HCT116 (cell line): ENCODE data around the gene DNM1L. TPM values are rescaled to one million over a fixed set of nuclear protein-coding genes. Genes with fewer than 3 reads are reported as not detected.

Source experiments
- ATAC-seq: fragments of 200-7000 bp; cut with Tn5 transposase; 2 replicates; pipeline ENCODE4 v1.9.1; 2020; ENCODE audit warnings: mild to moderate bottlenecking, moderate library complexity
- BruUV-seq: library from RNA; stranded (reverse); fragments of 400-500 nt; replicated peaks from 2 replicates; lab custom pipeline; 2021; lab: Mats Ljungman, UMichigan
- CTCF ChIA-PET: fragments of 300-600 bp; sonication (Branson Sonifier 250); formaldehyde crosslinking; loops from one replicate; lab custom pipeline; 2021; ENCODE audit warnings: antibody characterized with exemption; lab: Charles Lee
- POLR2A ChIA-PET: fragments of 300-600, 350-600 bp; sonication (Branson Sonifier 250); formaldehyde crosslinking; loops from one replicate; lab custom pipeline; 2021; ENCODE audit warnings: antibody characterized with exemption; lab: Charles Lee
- RAD21 ChIA-PET, 2 experiments: fragments of 300-600 bp; sonication (Branson Sonifier 250); formaldehyde crosslinking; loops; one replicate each; lab custom pipeline; 2023; ENCODE audit warnings: low total read pairs in 2 of 2; ENCODE audit not compliant: uncharacterized antibody in 2 of 2, unreplicated experiment in 2 of 2, low non-redundant PET in 1 of 2; lab: Charles Lee
- DNase-seq: peaks from one replicate; pipeline ENCODE4 v3.0.0-alpha.2; 2010; ENCODE audit warnings: low read depth, low spot score
- H2AFZ ChIP-seq: fragments of 200-600 bp; shearing (Covaris generic), sonication (generic); 2 replicates; pipeline ENCODE4 v1.6.1; 2017; ENCODE audit warnings: low read depth, mixed run types, mixed read lengths, antibody characterized with exemption, low read length; ENCODE audit not compliant: poor library complexity, severe bottlenecking
- H3K27ac ChIP-seq: 2 replicates; pipeline ENCODE4 v1.5.1; 2012; ENCODE audit warnings: low read depth, low read length
- H3K27me3 ChIP-seq: fragments of 200-600 bp; sonication (generic); 2 replicates; pipeline ENCODE4 v1.6.1; 2016; ENCODE audit warnings: mixed run types, low read length, mixed read lengths; ENCODE audit not compliant: insufficient read depth
- H3K36me3 ChIP-seq, 2 experiments: fragments of 200-500 bp in 1 of 2; fragments of 200-600 bp in 1 of 2; sonication (Bioruptor generic) in 1 of 2; sonication (generic) in 1 of 2; 2 replicates each; pipeline versions ENCODE4 v1.5.1 to v1.6.1; 2014 to 2016; ENCODE audit warnings: low read length in 2 of 2, inconsistent platforms in 1 of 2, mixed read lengths in 1 of 2, mixed run types in 1 of 2; ENCODE audit not compliant: insufficient read depth in 2 of 2, control insufficient read depth in 1 of 2
- H3K4me1 ChIP-seq, 2 experiments: fragments of 200-600 bp in 1 of 2; sonication (generic) in 1 of 2; 2 replicates each; pipeline versions ENCODE4 v1.5.1 to v1.6.1; 2012 to 2017; ENCODE audit warnings: low read length in 2 of 2, inconsistent platforms in 1 of 2, mild to moderate bottlenecking in 1 of 2, mixed read lengths in 1 of 2, mixed run types in 1 of 2, moderate library complexity in 1 of 2; ENCODE audit not compliant: insufficient read depth in 2 of 2, control insufficient read depth in 1 of 2
- H3K4me2 ChIP-seq: fragments of 200-600 bp; sonication (generic); 2 replicates; pipeline ENCODE4 v1.6.1; 2017; ENCODE audit warnings: mixed run types, low read length, mixed read lengths
- H3K4me3 ChIP-seq, 2 experiments: fragments of 200-600 bp in 1 of 2; sonication (generic) in 1 of 2; replicated peaks in 1 of 2; 2 replicates each; pipeline ENCODE4 v1.5.1; 2011 to 2016; ENCODE audit warnings: low read length in 2 of 2, control low read depth in 1 of 2, low read depth in 1 of 2, mild to moderate bottlenecking in 1 of 2, mixed read lengths in 1 of 2, mixed run types in 1 of 2
- H3K79me2 ChIP-seq: fragments of 200-600 bp; sonication (generic); 2 replicates; pipeline ENCODE4 v1.6.1; 2017; ENCODE audit warnings: mild to moderate bottlenecking, mixed run types, low read length, moderate library complexity, mixed read lengths; ENCODE audit not compliant: insufficient read depth
- H3K9ac ChIP-seq: fragments of 200-600 bp; sonication (generic); 2 replicates; pipeline ENCODE4 v1.6.1; 2016; ENCODE audit warnings: low read length, mixed read lengths
- H3K9me2 ChIP-seq: fragments of 200-600 bp; sonication (generic), shearing (Covaris generic); 2 replicates; pipeline ENCODE4 v1.6.1; 2017; ENCODE audit warnings: mixed run types, mild to moderate bottlenecking, moderate library complexity; ENCODE audit not compliant: insufficient read depth
- H3K9me3 ChIP-seq, 2 experiments: fragments of 200-500 bp in 1 of 2; fragments of 200-600 bp in 1 of 2; sonication (Bioruptor generic) in 1 of 2; sonication (generic) in 1 of 2; 2 replicates each; pipeline ENCODE4 v1.6.1; 2014 to 2017; ENCODE audit warnings: low read length in 2 of 2, mixed read lengths in 2 of 2, inconsistent platforms in 1 of 2, low read depth in 1 of 2, mild to moderate bottlenecking in 1 of 2, mixed run types in 1 of 2, moderate library complexity in 1 of 2; ENCODE audit not compliant: control insufficient read depth in 1 of 2, insufficient read depth in 1 of 2
- H4K20me1 ChIP-seq: fragments of 200-600 bp; sonication (generic), shearing (Covaris generic); 2 replicates; pipeline ENCODE4 v1.6.1; 2017; ENCODE audit warnings: mixed run types, mild to moderate bottlenecking, moderate library complexity; ENCODE audit not compliant: insufficient read depth
- EGR1 ChIP-seq: IDR thresholded peaks from 2 replicates; pipeline ENCODE4 v1.6.1; 2012; ENCODE audit warnings: low read depth
- RAD21 ChIP-seq: IDR thresholded peaks from 2 replicates; pipeline ENCODE4 v1.6.1; 2012; ENCODE audit warnings: low read depth, mild to moderate bottlenecking
- YY1 ChIP-seq: IDR thresholded peaks from 2 replicates; pipeline ENCODE4 v1.6.1; 2011; ENCODE audit warnings: low read length, low read depth, moderate library complexity, mild to moderate bottlenecking; ENCODE audit not compliant: insufficient replicate concordance; ENCODE audit errors: extremely low read depth
- ZBTB33 ChIP-seq: IDR thresholded peaks from 2 replicates; pipeline ENCODE4 v1.6.1; 2011; ENCODE audit warnings: mild to moderate bottlenecking, low read length, moderate library complexity; ENCODE audit not compliant: insufficient replicate concordance; ENCODE audit errors: extremely low read depth
- intact Hi-C: fragments of 100-400 bp; cut with micrococcal nuclease; formaldehyde crosslinking; loops from 2 replicates; pipeline ENCODE4 v1.10.0; 2022
- total RNA-seq: library from RNA; stranded (reverse); gene quantifications from one replicate; pipeline ENCODE4 v1.2.1, GENCODE V29; 2021; ENCODE audit not compliant: unreplicated experiment
- TF ChIP-seq, protein P1 (sequence below): IDR thresholded peaks from 2 replicates; pipeline ENCODE4 v1.6.1; 2012; ENCODE audit warnings: low read depth

Gene DNM1L
- total RNA-seq, 1 experiment from 2014 or later = 69.7 TPM

DNA sequence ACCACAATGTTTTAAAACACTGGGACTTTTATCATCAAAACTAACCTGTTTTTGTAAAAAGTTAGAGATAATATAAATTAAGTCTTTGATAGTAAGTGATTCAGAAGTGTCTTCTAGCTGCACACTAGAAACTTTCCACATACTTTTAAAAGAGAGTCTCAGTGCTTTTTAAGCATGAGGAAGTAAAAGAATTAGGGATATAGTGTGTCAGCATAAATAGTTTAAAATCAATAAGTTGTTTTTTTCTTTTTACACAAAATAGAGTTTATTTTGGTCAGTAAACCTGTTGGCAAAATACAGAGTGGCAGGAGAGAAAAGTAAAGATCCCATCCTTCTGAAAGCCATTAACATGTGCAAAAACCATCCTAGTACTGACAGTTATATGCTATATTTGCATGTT is 1.7 kb downstream of the DNM1L start:
- no peak for ATAC-seq
- CTCF ChIA-PET = no interaction called here
- TF ChIP-seq EGR1 (no peak), RAD21 (no peak), ZBTB33 (no peak), YY1 (no peak)
- TF ChIP-seq, protein P1, sequence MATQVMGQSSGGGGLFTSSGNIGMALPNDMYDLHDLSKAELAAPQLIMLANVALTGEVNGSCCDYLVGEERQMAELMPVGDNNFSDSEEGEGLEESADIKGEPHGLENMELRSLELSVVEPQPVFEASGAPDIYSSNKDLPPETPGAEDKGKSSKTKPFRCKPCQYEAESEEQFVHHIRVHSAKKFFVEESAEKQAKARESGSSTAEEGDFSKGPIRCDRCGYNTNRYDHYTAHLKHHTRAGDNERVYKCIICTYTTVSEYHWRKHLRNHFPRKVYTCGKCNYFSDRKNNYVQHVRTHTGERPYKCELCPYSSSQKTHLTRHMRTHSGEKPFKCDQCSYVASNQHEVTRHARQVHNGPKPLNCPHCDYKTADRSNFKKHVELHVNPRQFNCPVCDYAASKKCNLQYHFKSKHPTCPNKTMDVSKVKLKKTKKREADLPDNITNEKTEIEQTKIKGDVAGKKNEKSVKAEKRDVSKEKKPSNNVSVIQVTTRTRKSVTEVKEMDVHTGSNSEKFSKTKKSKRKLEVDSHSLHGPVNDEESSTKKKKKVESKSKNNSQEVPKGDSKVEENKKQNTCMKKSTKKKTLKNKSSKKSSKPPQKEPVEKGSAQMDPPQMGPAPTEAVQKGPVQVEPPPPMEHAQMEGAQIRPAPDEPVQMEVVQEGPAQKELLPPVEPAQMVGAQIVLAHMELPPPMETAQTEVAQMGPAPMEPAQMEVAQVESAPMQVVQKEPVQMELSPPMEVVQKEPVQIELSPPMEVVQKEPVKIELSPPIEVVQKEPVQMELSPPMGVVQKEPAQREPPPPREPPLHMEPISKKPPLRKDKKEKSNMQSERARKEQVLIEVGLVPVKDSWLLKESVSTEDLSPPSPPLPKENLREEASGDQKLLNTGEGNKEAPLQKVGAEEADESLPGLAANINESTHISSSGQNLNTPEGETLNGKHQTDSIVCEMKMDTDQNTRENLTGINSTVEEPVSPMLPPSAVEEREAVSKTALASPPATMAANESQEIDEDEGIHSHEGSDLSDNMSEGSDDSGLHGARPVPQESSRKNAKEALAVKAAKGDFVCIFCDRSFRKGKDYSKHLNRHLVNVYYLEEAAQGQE = no peak
- TF ChIP-seq, all 23 proteins: peak for 0
- Histone ChIP-seq H3K79me2 (peaks cover 63% of the 10 kb centered on the region), H3K4me3 (peak overlapping the region in 1 of 2 experiments; percentile 95; a peak in 2 of 4 replicates), H3K4me2 (peak overlapping the region; percentile 97), H4K20me1 (0 out of 2 replicates have a peak, but pooled peaks cover 6% of the 10 kb centered on the region), H2AFZ (no peak overlapping the region), H3K9me3 (no peaks in the 10 kb centered on the region), H3K36me3 (no peaks in the 10 kb centered on the region), H3K27ac (no peak overlapping the region), H3K27me3 (no peaks in the 10 kb centered on the region), H3K9ac (peak overlapping the region; percentile 89; the same call in 1 of the 2 replicates), H3K9me2 (no peaks in the 10 kb centered on the region), H3K4me1 (peaks cover 15 to 28% of the 10 kb centered on the region in 2 experiments)
- POLR2A ChIA-PET = no interaction called here
- intact Hi-C loops = no loop called here
- DNase-seq = no peak
- RAD21 ChIA-PET = no interaction called here
- BruUV-seq = no TSS peak
